Activated CD4-positive, alpha-beta T cell treated with anti-CD3 and anti-CD28 coated beads, Interleukin-10, Interleukin-2, amounts not matched to agents 100 ng/mL and 50 ng/mL, durations not matched to agents 16 hours and 8 hours (primary cell): ENCODE results near the gene FAM209B.
"Not testable (repeated sequence)": the region's sequence is repeated elsewhere in the genome, so short reads cannot be mapped to it uniquely, and the experiment has no call there.

Experiments
- DNase-seq: peaks from one replicate; pipeline ENCODE4 v3.0.0-alpha.2; 2020

The FAM209B gene

GRCh38 chr20:56542489-56543030 lies 9.5 kb downstream of the FAM209B start:
- no peak for DNase-seq

GRCh38 chr20:56551571-56551970 lies 18.5 kb downstream of the FAM209B start:
- DNase-seq = no peak

- no peak for DNase-seq
These were observed 20.0 kb downstream of the FAM209B start for GRCh38 chr20:56552911-56553629.

GRCh38 chr20:56554869-56555268 lies 21.8 kb downstream of the FAM209B start:
- DNase-seq = peak; percentile 69

DNA sequence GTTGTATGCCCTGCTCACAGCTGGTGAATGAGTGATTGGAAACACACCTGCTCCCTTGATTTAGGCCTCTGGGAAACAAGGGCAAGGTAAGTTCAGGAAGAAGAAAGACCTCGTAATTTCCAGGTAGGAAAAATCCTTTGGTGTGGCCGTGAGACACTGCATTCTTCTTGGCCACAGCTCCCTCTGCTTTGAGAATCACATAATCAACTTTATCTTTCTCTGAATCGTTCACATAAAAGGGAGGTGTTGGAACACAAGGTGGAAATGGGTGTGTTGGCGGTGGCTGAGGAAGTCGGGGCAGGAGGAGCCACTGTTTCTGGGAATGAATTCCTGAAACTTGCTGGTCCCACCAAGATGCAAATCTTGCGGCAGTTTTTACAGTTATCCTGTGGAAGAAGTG lies 25.9 kb downstream of the FAM209B start:
- DNase-seq = no peak

DNA sequence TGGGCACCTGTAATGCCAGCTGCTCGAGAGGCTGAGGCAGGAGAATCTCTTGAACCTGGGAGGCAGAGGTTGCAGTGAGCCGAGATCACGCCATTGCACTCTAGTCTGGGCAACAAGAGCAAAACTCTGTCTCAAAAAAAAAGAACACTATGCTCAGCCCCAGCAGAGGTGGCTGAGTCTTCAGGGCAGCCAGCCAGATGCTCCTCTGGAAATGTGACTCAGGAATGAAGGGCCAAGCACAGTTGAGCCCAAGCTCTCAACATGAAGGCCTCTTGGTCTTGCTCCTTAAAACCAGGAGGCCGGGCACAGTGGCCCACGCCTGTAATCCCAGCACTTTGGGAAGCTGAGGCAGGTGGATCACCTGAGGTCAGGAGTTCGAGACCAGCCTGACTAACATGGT lies 31.5 kb downstream of the FAM209B start:
- not testable (repeated sequence) for DNase-seq

DNA sequence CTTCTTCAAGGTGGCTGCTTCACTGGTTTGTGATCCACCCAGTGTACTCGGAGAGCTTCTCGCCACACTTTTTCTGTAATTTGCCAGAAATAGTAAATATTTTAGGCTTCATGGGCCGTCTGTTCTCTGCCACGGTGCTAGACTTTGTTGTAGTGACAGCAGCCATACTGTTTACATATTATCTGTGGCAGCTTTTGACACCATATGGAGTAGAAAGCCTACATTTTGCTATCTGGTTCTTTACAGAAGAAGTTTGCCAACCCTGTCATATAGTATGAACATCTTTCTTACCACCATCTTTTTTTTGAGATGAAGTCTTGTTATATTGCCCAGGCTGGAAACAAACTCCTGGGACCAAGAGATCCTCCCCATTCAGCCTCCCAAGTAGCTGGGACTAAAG lies 32.5 kb downstream of the FAM209B start:
- no peak for DNase-seq

DNA sequence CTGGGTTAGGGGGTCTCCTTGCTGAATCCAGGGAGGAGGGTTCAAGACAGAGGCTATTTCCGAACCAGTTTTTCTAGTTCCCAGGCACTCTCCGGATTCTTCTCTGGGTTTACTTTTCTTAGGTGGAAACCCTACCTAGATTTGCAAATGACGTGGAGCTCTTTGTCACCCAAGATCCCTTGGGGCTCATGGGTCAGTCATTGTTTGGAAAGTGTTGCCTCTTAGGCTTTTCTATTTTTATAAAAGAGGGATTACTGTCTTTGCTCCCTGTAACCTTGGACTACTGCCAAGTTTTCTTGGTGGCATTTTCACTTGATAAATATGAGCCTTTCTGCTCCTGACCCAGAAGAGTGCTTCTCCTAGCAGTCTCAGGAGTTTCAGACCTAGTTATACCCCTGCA lies 33.6 kb downstream of the FAM209B start:
- DNase-seq = no peak

GRCh38 chr20:56570832-56571231 lies 37.8 kb downstream of the FAM209B start:
- DNase-seq = no peak

- no peak for DNase-seq
These were observed 39.1 kb downstream of the FAM209B start for GRCh38 chr20:56572172-56572571.

DNA sequence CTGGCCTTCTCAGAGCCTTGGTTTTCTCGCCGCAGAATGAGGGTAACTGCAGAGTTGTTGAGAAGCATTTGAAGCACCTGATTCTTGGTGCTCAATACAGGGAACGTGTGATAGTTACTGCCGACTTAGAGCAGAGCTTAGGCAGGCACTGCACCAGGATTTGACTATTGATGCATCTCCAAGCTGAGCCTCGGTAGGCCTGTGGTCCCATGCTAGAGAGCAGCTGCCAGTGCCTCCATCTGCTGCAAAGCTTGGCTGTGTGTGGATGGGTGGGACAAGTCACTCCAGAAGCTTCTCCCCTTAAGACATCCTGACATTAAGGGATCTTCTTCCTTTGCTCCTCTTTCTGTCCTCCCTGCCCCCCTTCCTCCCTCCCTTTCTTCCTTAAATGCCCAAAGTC lies 40.9 kb downstream of the FAM209B start:
- no peak for DNase-seq

DNA sequence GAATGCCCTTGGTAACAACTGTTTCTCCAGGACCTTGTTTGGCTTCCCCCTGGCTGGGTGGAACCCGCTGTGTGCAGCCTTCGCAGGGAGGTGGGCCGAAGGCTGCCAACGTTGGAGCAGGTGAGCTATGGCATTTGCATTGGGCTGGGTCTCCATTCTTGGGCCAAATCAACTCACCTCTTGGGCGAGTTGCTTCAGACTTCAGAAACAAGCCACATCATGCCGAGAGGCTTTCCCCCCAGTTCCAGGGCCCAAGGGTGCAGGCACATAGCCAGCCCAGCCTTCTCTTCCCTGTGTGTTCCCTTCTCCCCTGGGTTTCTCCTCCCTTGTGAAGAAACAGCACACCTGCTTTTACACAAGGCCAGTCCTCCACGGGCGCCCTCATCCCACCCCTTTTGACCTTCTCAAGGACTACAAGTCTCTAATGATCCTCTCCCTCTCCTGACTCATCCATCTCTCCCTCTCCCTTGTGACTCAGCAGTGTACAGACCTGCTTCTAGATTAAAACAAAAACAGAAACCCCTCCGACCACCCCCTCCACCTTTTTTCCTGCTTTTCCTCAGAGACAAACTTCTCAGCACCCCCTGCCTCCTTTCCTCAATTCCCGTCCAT lies 41.6 kb downstream of the FAM209B start:
- no peak for DNase-seq

GRCh38 chr20:56575157-56575556 lies 42.1 kb downstream of the FAM209B start:
- no peak for DNase-seq

DNA sequence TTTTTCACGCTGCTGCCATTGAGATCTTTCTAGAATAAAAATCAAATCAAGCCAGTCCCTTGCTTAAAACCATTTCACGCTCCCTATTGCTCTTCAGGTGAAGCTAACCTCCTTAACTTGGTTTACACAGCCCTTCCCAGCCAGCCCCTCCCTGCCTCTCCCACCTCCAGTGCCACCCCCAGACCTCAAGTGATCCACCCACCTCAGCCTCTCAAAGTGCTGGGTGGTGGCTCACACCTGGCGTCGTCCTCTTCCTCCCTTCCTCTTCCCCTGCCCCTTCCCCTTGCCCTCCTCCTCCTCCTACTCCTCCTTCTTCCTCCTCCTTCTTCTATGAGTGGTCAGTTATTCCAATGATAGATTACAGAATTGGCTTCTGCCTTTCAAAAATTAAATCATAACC lies 42.9 kb downstream of the FAM209B start:
- DNase-seq = no peak

DNA sequence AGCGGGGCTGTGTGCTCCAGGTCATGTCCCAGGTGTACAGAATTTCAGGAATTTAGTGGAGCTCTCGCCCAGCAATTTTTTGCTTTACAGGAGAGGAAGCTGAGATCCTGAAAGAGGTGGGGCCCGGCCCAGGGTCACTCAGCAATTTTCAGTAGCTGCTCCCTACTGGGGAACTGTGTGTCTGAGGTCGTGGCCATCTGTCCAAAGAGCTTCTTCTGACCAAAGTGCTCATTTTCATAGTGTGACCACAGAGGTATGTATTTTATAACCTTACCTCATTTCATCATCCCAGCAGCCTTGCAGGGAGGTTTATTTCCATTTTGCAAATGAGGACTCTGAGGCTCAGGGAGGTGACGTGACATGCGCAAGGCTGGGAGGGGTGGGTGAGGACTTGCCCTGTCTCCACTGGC lies 46.3 kb downstream of the FAM209B start:
- no peak for DNase-seq

- no peak for DNase-seq
These were observed 47.2 kb downstream of the FAM209B start for GRCh38 chr20:56580226-56580625.

- DNase-seq = no peak
These were observed 48.7 kb downstream of the FAM209B start for GRCh38 chr20:56581701-56582100.

- no peak for DNase-seq
These were observed 49.5 kb downstream of the FAM209B start for GRCh38 chr20:56582542-56582941.

DNA sequence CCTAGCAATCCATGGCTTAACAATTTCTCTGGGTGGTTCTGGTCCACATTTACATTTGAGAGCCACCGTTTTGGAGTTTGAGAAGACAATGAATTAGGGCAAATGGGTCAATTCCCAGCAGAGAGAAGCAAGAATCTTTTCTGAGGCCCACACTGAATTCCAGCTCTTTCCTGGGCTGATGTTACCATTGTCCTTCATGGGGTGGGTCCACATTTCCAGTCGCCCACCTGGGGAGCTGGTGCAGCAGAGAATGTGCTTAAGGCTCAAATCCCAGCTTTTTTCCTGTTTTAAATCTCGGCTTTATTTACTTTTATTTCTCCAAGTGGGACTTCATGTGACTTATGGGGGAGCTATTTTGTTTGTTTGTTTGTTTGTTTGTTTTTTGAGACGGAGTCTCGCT lies 51.9 kb downstream of the FAM209B start:
- no peak for DNase-seq
